Left ventricle myocardium inferior (tissue), 1 donor: ENCODE results near the gene E2F6. TPM values are rescaled to one million over a fixed set of nuclear protein-coding genes. Genes with fewer than 3 reads are reported as not detected.

ENCODE experiments used
- DNase-seq: peaks from one replicate; pipeline ENCODE4 v3.0.0-alpha.2; 2020
- H3K27ac ChIP-seq: fragments of 200-600 bp; replicated peaks from 2 replicates; pipeline ENCODE4 v1.8.0; 2021
- H3K27me3 ChIP-seq: fragments of 200-600 bp; 2 replicates; pipeline ENCODE4 v1.8.0; 2021; ENCODE audit warnings: low read depth
- H3K36me3 ChIP-seq: fragments of 200-600 bp; 2 replicates; pipeline ENCODE4 v1.8.0; 2021
- H3K4me1 ChIP-seq: fragments of 200-600 bp; 2 replicates; pipeline ENCODE4 v1.8.0; 2021
- H3K4me3 ChIP-seq: fragments of 200-600 bp; 2 replicates; pipeline ENCODE4 v1.8.0; 2021; ENCODE audit warnings: mild to moderate bottlenecking, moderate library complexity
- H3K9me3 ChIP-seq: fragments of 200-600 bp; replicated peaks from 2 replicates; pipeline ENCODE4 v1.8.0; 2021
- intact Hi-C: fragments of 100-400 bp; cut with micrococcal nuclease; formaldehyde crosslinking; loops from one replicate; pipeline ENCODE4 v1.11.0; 2022
- total RNA-seq: library from RNA; stranded (reverse); fragmentation: NEBNext Ultra II Directional; extraction: Animal tissue kit (Norgen Biotek cat#: 25700); gene quantifications from one replicate; pipeline ENCODE4 v1.2.1, GENCODE V29; 2021
- TF ChIP-seq, protein P1 (sequence below): fragments of 200-600 bp; IDR thresholded peaks from 2 replicates; pipeline ENCODE4 v1.8.0; 2021; ENCODE audit warnings: antibody characterized with exemption, mild to moderate bottlenecking, borderline replicate concordance
- donor health status: DM: no; HTN: yes; CAD: no; lungs with severe emphysema.

Gene E2F6
- total RNA-seq, 1 donor from 2014 or later = 12.8 TPM

DNA sequence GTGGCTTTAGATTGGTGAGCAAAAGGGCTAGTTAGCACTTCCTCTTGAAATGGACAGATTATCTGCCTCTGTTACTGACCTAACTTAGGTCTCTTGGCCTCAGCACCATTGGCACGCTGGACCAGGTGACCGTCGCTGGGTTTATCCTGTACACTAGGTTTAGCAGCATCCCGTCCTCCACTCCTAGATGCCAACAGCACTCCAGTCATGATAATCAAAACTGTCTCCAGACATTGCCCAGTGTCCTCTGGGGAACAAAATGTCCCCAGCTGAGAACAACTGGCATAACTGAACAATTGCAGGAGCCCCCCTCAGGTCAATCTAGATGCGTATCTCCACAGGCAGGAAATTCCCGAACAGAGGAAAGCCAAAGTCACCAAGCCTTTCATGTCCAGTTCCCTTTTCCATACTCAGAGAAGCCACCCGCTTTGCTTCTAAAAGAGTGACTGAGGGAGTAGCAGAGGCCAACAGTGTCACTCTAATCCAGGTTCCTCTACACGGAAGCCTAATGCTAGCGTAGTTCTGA, 27.3 kb downstream of the E2F6 start:
- H3K27ac ChIP-seq = no peak overlapping the region
- H3K4me1 ChIP-seq = no peaks in the 10 kb centered on the region
- no peaks in the 10 kb centered on the region for H3K9me3 ChIP-seq
- no peak for DNase-seq
- H3K4me3 ChIP-seq = no peak overlapping the region
- intact Hi-C loops = no loop called here
- TF ChIP-seq, protein P1, sequence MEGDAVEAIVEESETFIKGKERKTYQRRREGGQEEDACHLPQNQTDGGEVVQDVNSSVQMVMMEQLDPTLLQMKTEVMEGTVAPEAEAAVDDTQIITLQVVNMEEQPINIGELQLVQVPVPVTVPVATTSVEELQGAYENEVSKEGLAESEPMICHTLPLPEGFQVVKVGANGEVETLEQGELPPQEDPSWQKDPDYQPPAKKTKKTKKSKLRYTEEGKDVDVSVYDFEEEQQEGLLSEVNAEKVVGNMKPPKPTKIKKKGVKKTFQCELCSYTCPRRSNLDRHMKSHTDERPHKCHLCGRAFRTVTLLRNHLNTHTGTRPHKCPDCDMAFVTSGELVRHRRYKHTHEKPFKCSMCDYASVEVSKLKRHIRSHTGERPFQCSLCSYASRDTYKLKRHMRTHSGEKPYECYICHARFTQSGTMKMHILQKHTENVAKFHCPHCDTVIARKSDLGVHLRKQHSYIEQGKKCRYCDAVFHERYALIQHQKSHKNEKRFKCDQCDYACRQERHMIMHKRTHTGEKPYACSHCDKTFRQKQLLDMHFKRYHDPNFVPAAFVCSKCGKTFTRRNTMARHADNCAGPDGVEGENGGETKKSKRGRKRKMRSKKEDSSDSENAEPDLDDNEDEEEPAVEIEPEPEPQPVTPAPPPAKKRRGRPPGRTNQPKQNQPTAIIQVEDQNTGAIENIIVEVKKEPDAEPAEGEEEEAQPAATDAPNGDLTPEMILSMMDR = no peak
- peaks cover 22% of the 10 kb centered on the region for H3K36me3 ChIP-seq
- no peaks in the 10 kb centered on the region for H3K27me3 ChIP-seq

DNA sequence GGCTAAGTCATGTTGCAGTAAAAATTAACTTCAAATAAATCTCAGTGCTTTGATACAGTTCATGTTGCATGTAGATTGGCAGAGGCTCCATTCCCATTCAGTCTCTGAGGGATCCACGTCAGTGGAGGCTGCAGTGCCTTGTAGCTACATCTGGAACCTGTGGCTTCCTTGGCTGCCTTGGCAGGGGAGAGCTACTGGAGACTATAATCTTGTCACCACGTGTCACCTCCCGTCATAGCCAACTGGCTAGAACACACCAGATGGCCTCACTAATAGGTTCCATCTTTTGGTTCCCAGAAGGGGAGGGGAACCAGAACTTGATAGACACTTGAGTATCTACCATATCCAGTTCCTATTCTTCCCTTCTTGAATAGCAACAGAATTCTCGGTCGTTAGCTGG, 28.4 kb downstream of the E2F6 start:
- Histone ChIP-seq H3K4me3 (no peak overlapping the region), H3K4me1 (no peaks in the 10 kb centered on the region), H3K27ac (no peak overlapping the region), H3K27me3 (no peaks in the 10 kb centered on the region), H3K9me3 (no peaks in the 10 kb centered on the region), H3K36me3 (peaks cover 14% of the 10 kb centered on the region)
- intact Hi-C loops = no loop called here
- TF ChIP-seq, protein P1 = no peak
- no peak for DNase-seq

DNA sequence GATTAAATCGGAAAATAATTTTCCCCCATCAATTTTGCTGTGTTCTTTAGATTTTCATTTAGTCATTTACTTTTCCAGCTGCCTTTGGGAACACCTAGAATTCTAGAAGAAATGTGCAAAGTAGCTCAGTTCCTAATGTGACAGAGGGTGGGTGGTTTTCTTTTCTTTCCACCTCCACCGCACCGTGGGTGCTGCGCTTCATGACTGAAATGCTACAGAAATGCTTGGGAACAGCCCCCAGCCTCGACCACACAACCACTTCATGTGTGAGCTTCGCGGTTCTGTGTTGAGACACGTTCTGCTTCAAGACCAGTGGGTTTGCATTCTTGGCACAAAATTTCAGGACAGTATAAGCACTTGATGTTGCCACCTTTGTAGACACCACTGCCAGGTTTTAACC, 30.9 kb downstream of the E2F6 start:
- no peak for DNase-seq
- TF ChIP-seq, protein P1 = no peak
- Histone ChIP-seq H3K4me3 (no peak overlapping the region), H3K27ac (no peak overlapping the region), H3K9me3 (no peaks in the 10 kb centered on the region), H3K27me3 (no peaks in the 10 kb centered on the region), H3K4me1 (no peaks in the 10 kb centered on the region), H3K36me3 (no peaks in the 10 kb centered on the region)
- intact Hi-C loops = no loop called here

DNA sequence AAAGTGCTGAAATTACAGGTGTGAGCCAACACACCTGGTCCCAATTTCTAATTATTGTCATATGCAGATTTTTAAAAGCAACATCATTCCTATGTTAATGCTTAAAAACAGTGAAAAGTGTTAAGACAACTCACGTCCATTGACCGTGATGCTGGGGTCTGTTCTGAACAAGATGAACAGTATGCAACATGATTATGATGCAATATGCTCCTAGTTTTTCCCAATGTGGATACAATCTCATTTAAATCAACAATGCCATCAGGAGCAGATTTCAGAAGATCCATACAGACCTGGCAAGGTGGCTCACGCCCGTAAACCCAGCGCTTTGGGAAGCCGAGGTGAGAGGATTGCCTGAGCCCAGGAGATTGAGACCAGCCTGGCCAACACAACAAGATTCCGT, 31.5 kb downstream of the E2F6 start:
- DNase-seq = no peak
- intact Hi-C loops = no loop called here
- Histone ChIP-seq H3K4me1 (no peaks in the 10 kb centered on the region), H3K27ac (no peak overlapping the region), H3K27me3 (no peaks in the 10 kb centered on the region), H3K9me3 (no peaks in the 10 kb centered on the region), H3K36me3 (no peaks in the 10 kb centered on the region), H3K4me3 (no peak overlapping the region)
- TF ChIP-seq, protein P1 = no peak

DNA sequence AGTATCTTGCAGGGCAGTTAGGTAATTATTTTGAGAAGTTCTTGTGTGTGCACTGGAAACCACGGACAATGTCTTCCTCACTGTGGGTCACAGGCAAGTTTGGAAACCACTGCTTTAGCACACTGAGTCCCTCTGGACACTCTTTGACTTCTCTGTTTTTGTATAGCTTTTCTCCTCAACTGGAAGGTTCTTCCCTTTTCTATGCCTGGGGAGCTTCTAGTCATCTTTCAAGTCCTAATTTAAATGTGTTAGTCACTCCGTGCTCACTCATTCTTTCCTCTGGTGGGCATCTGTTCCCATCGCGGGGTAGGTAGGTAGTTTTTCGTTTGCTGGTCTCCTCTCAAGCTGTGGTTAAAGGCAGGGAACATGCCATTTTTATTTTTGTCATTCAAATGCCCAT, 32.1 kb downstream of the E2F6 start:
- no peak overlapping the region for H3K27ac ChIP-seq
- no peaks in the 10 kb centered on the region for H3K27me3 ChIP-seq
- intact Hi-C loops = no loop called here
- no peak for DNase-seq
- no peak overlapping the region for H3K4me3 ChIP-seq
- H3K4me1 ChIP-seq = no peaks in the 10 kb centered on the region
- TF ChIP-seq, protein P1 = no peak
- H3K36me3 ChIP-seq = no peaks in the 10 kb centered on the region
- H3K9me3 ChIP-seq = no peaks in the 10 kb centered on the region
